22Rv1 (cell line): Measurements from ENCODE around the gene UEVLD.

Experiments used
- ZFX ChIP-seq: fragments of 450-650 bp; IDR thresholded peaks from 2 replicates; pipeline ENCODE4 v1.6.1; 2017; ENCODE audit warnings: antibody characterized with exemption, borderline replicate concordance
- TF ChIP-seq, protein P1 (sequence below): fragments of 450-650 bp; IDR thresholded peaks from 2 replicates; pipeline ENCODE4 v1.5.1; 2017; ENCODE audit warnings: mild to moderate bottlenecking

DNA sequence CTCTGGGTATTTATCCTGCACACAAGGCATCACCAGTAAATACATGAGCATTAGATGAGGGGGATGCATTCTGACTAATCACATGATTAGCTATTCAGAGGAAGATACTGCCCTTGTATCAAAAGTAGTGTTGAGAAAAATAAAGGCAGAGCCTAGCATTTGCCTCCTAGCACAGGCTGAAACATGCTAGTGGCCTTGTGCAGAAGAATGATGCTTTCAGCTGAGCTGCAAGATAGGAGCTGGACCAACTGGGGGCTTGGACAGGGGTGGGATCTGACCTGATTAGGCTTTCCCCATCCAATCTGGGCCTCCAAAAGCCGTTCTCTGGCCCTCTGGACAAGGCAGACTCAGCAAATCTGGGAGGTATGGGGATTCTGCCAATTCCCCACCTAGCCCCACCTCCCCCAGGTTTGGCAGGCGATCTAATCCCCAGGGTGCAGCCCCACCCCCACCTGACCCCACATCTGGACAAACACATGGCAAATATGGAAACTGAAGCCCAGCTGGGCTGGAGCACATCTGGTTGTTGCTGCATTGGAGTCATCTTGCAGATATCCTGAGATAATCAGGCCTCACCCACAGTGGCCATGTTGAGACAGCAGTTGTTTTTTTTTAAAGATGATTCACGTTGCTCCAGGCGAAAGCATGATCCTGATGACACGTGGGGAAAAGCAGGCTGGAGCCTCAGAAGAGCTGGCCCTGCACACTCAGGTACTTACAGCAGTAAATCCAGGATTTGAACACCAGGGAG is 6.6 kb upstream of the UEVLD start:
- TF ChIP-seq, protein P1, sequence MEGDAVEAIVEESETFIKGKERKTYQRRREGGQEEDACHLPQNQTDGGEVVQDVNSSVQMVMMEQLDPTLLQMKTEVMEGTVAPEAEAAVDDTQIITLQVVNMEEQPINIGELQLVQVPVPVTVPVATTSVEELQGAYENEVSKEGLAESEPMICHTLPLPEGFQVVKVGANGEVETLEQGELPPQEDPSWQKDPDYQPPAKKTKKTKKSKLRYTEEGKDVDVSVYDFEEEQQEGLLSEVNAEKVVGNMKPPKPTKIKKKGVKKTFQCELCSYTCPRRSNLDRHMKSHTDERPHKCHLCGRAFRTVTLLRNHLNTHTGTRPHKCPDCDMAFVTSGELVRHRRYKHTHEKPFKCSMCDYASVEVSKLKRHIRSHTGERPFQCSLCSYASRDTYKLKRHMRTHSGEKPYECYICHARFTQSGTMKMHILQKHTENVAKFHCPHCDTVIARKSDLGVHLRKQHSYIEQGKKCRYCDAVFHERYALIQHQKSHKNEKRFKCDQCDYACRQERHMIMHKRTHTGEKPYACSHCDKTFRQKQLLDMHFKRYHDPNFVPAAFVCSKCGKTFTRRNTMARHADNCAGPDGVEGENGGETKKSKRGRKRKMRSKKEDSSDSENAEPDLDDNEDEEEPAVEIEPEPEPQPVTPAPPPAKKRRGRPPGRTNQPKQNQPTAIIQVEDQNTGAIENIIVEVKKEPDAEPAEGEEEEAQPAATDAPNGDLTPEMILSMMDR, result no peak
- no peak for TF ChIP-seq ZFX
